ENCODE measurements around the gene RAD1.
"Not testable (repeated sequence)": the region's sequence is repeated elsewhere in the genome, so short reads cannot be mapped to it uniquely, and the experiment has no call there.

Gene RAD1

GRCh38 chr5:34915139-34915855 lies at the start of gene RAD1, which contains the start of gene BRIX1:
RAD1 (minus strand) TSS chr5:34915504; CDS start chr5:34914892, 612 bp downstream.
BRIX1 (plus strand) TSS chr5:34915711; CDS start chr5:34915739, 28 bp downstream.
- DNase-seq (ENCODE audit: low read depth) = peak; percentile 97

- peak; percentile 11 for DNase-seq (ENCODE audit: low read depth)
Observed at GRCh38 chr5:34959323-34959722, 44.0 kb upstream of the RAD1 start.

GRCh38 chr5:34957857-34958690 lies 42.8 kb upstream of the RAD1 start:
- DNase-seq (ENCODE audit: low read depth) = peak; percentile 9

- no peak for DNase-seq (ENCODE audit: low read depth)
Observed at GRCh38 chr5:34957321-34957720, 42.0 kb upstream of the RAD1 start.

- no peak for DNase-seq (ENCODE audit: low read depth)
Observed at GRCh38 chr5:34944460-34945047, 29.2 kb upstream of the RAD1 start.

- no peak for DNase-seq (ENCODE audit: low read depth)
Observed at GRCh38 chr5:34944044-34944443, 28.7 kb upstream of the RAD1 start.

GRCh38 chr5:34941936-34942335 lies 26.6 kb upstream of the RAD1 start:
- no peak for DNase-seq (ENCODE audit: low read depth)

GRCh38 chr5:34932947-34933346 lies 17.6 kb upstream of the RAD1 start:
- no peak for DNase-seq (ENCODE audit: low read depth)

- DNase-seq (ENCODE audit: low read depth) = no peak
Observed at GRCh38 chr5:34930870-34931269, 15.6 kb upstream of the RAD1 start.

GRCh38 chr5:34930462-34930844 lies 15.1 kb upstream of the RAD1 start:
- DNase-seq (ENCODE audit: low read depth) = peak; percentile 45

- DNase-seq (ENCODE audit: low read depth) = peak; percentile 87
Observed at GRCh38 chr5:34929720-34930461, 14.6 kb upstream of the RAD1 start.

- DNase-seq (ENCODE audit: low read depth) = peak; percentile 98
Observed at GRCh38 chr5:34929134-34929719, 13.9 kb upstream of the RAD1 start, which contains the start of gene DNAJC21. DNAJC21 (plus strand) TSS chr5:34929559; CDS start chr5:34929820, 261 bp downstream.

GRCh38 chr5:34928267-34928666 lies 13.0 kb upstream of the RAD1 start:
- DNase-seq (ENCODE audit: low read depth) = no peak

- DNase-seq (ENCODE audit: low read depth) = no peak
Observed at GRCh38 chr5:34927785-34928184, 12.5 kb upstream of the RAD1 start.

- no peak for DNase-seq (ENCODE audit: low read depth)
Observed at GRCh38 chr5:34926318-34926888, 11.1 kb upstream of the RAD1 start.

GRCh38 chr5:34924462-34924765 lies 9.1 kb upstream of the RAD1 start:
- no peak for DNase-seq (ENCODE audit: low read depth)

- DNase-seq (ENCODE audit: low read depth) = peak; percentile 41
Observed at GRCh38 chr5:34923694-34924461, 8.6 kb upstream of the RAD1 start.

- DNase-seq (ENCODE audit: low read depth) = not testable (repeated sequence)
Observed at GRCh38 chr5:34923256-34923655, 8.0 kb upstream of the RAD1 start.

- DNase-seq (ENCODE audit: low read depth) = no peak
Observed at GRCh38 chr5:34919077-34919476, 3.8 kb upstream of the RAD1 start.

- DNase-seq (ENCODE audit: low read depth) = no peak
Observed at GRCh38 chr5:34918025-34918424, 2.7 kb upstream of the RAD1 start.

GRCh38 chr5:34916518-34916917 lies 1.2 kb upstream of the RAD1 start:
- DNase-seq (ENCODE audit: low read depth) = no peak
